HepG2 (cell line): Measurements from ENCODE around the gene PSMD2.

Experiments used
- BHLHE40 ChIP-seq: IDR thresholded peaks from 2 replicates; pipeline ENCODE4 v1.6.1; 2011; ENCODE audit warnings: low read length, improper control_type of control experiment
- JUN ChIP-seq: sonication (generic); formaldehyde crosslinking; IDR thresholded peaks from 2 replicates; pipeline ENCODE4 v1.4.0; 2020; ENCODE audit warnings: mild to moderate bottlenecking, missing genetic modification reagents
- MEIS1 ChIP-seq: sonication (generic); formaldehyde crosslinking; IDR thresholded peaks from 2 replicates; pipeline ENCODE4 v1.9.0; 2021; ENCODE audit warnings: mild to moderate bottlenecking, missing genetic modification reagents, moderate library complexity, borderline replicate concordance
- POLR2AphosphoS5 ChIP-seq: IDR thresholded peaks from 2 replicates; pipeline ENCODE4 v1.6.1; 2012; ENCODE audit warnings: low read depth, low read length
- ZNF335 ChIP-seq: sonication (generic); formaldehyde crosslinking; IDR thresholded peaks from 2 replicates; pipeline ENCODE4 v1.4.0; 2020; ENCODE audit warnings: missing genetic modification reagents

GRCh38 chr3:184325715-184326369 lies 26.8 kb downstream of the PSMD2 start:
- no peak for TF ChIP-seq ZNF335 (CRISPR knock-in tag)
- no peak for TF ChIP-seq JUN (CRISPR knock-in tag)
- no peak for TF ChIP-seq BHLHE40
- no peak for TF ChIP-seq MEIS1 (CRISPR knock-in tag)
- no peak for TF ChIP-seq POLR2AphosphoS5
